ENCODE measurements around the gene RAB25.

DNA sequence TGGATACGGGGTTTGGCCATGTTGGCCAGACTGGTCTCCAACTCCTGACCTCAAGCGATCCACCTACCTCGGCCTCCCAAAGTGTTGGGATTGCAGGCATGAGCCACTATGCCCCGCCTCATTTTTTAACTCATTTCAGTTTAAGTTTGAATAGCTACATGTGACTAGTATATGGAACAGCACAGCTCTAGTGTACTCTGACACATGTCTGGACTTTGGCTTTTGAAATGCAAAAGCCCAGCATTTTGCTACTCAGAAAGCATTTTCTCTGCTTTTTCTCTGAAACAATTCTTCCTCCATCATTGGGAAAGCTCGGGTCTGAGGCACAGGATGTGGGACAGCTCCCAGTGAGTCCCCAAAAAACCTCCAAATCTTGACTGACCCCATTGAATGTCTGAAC lies 36.2 kb upstream of the RAB25 start:
- TF ChIP-seq CTCF (conservative IDR thresholded peaks at IDR 0.05; ENCODE audit: low read length) (no peak), EZH2phosphoT487 (IDR thresholded peaks at IDR 0.05; ENCODE audit: borderline replicate concordance, low read depth, low read length) (no peak)
